WTC11 (cell line): ENCODE data around the gene PRKAG2.

Source experiments
- KAT7 ChIP-seq: sonication (generic); formaldehyde crosslinking; IDR thresholded peaks from 2 replicates; pipeline ENCODE4 v1.8.1; 2023; ENCODE audit warnings: missing genetic modification reagents, mild to moderate bottlenecking, borderline replicate concordance
- NR3C1 ChIP-seq: sonication (generic); formaldehyde crosslinking; conservative IDR thresholded peaks from 2 replicates; pipeline ENCODE4 v1.8.1; 2023; ENCODE audit warnings: low read depth, mild to moderate bottlenecking, missing genetic modification reagents
- ZNF671 ChIP-seq: fragments of 250-450 bp; sonication (Bioruptor Pico); IDR thresholded peaks from 2 replicates; pipeline ENCODE4 v1.8.0; 2021; ENCODE audit warnings: mild to moderate bottlenecking
- TF ChIP-seq, protein P1 (sequence below): fragments of 200-600 bp; IDR thresholded peaks from 2 replicates; pipeline ENCODE4 v1.8.0; 2022; ENCODE audit warnings: antibody characterized with exemption
- TF ChIP-seq, protein P2 (sequence below): sonication (generic); formaldehyde crosslinking; IDR thresholded peaks from 2 replicates; pipeline ENCODE4 v1.8.1; 2022; ENCODE audit warnings: low read depth, missing genetic modification reagents, borderline replicate concordance

GRCh38 chr7:151699147-151699927 is 177.6 kb downstream of the PRKAG2 start:
- TF ChIP-seq, protein P1, sequence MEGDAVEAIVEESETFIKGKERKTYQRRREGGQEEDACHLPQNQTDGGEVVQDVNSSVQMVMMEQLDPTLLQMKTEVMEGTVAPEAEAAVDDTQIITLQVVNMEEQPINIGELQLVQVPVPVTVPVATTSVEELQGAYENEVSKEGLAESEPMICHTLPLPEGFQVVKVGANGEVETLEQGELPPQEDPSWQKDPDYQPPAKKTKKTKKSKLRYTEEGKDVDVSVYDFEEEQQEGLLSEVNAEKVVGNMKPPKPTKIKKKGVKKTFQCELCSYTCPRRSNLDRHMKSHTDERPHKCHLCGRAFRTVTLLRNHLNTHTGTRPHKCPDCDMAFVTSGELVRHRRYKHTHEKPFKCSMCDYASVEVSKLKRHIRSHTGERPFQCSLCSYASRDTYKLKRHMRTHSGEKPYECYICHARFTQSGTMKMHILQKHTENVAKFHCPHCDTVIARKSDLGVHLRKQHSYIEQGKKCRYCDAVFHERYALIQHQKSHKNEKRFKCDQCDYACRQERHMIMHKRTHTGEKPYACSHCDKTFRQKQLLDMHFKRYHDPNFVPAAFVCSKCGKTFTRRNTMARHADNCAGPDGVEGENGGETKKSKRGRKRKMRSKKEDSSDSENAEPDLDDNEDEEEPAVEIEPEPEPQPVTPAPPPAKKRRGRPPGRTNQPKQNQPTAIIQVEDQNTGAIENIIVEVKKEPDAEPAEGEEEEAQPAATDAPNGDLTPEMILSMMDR = no peak
- TF ChIP-seq KAT7 (CRISPR knock-in tag) (no peak), ZNF671 (CRISPR knock-in tag) (no peak), NR3C1 (no peak)
- TF ChIP-seq, protein P2, sequence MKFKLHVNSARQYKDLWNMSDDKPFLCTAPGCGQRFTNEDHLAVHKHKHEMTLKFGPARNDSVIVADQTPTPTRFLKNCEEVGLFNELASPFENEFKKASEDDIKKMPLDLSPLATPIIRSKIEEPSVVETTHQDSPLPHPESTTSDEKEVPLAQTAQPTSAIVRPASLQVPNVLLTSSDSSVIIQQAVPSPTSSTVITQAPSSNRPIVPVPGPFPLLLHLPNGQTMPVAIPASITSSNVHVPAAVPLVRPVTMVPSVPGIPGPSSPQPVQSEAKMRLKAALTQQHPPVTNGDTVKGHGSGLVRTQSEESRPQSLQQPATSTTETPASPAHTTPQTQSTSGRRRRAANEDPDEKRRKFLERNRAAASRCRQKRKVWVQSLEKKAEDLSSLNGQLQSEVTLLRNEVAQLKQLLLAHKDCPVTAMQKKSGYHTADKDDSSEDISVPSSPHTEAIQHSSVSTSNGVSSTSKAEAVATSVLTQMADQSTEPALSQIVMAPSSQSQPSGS = no peak
